K562 (cell line): Measurements from ENCODE around the gene ZER1.

Experiments used
- CTCF ChIP-seq, 3 experiments: IDR thresholded peaks in 2 of 3; conservative IDR thresholded peaks in 1 of 3; 2 replicates each; pipeline ENCODE4 v1.5.1; 2011 to 2012; ENCODE audit warnings: low read length in 3 of 3, mild to moderate bottlenecking in 3 of 3, control low read depth in 2 of 3, improper control_type of control experiment in 1 of 3, inconsistent platforms in 1 of 3, low read depth in 1 of 3, mixed read lengths in 1 of 3, moderate library complexity in 1 of 3; ENCODE audit not compliant: insufficient read depth in 2 of 3
- GATAD2A ChIP-seq: fragments of 450-650 bp; IDR thresholded peaks from 2 replicates; pipeline ENCODE4 v1.6.1; 2017
- PHB2 ChIP-seq: fragments of 450-650 bp; IDR thresholded peaks from 2 replicates; pipeline ENCODE4 v1.6.1; 2017; ENCODE audit warnings: low read depth
- POLR2A ChIP-seq: fragments of 450-650 bp; conservative IDR thresholded peaks from 2 replicates; pipeline ENCODE4 v1.6.1; 2016
- SMC3 ChIP-seq: conservative IDR thresholded peaks from 2 replicates; pipeline ENCODE4 v1.6.1; 2011; ENCODE audit warnings: low read depth, low read length, improper control_type of control experiment; ENCODE audit not compliant: insufficient read depth
- TFAP4 ChIP-seq: sonication (generic); formaldehyde crosslinking; IDR thresholded peaks from 2 replicates; pipeline ENCODE4 v1.8.0; 2022; ENCODE audit warnings: missing genetic modification reagents, mild to moderate bottlenecking, moderate library complexity, borderline replicate concordance
- TF ChIP-seq, protein P1 (sequence below): sonication (generic); formaldehyde crosslinking; IDR thresholded peaks from 2 replicates; pipeline ENCODE4 v1.5.0; 2020; ENCODE audit warnings: missing genetic modification reagents
- TF ChIP-seq, protein P2 (sequence below): fragments of 450-650 bp; formaldehyde crosslinking; IDR thresholded peaks from 2 replicates; pipeline ENCODE4 v1.4.0; 2022; ENCODE audit warnings: mild to moderate bottlenecking, moderate library complexity

DNA sequence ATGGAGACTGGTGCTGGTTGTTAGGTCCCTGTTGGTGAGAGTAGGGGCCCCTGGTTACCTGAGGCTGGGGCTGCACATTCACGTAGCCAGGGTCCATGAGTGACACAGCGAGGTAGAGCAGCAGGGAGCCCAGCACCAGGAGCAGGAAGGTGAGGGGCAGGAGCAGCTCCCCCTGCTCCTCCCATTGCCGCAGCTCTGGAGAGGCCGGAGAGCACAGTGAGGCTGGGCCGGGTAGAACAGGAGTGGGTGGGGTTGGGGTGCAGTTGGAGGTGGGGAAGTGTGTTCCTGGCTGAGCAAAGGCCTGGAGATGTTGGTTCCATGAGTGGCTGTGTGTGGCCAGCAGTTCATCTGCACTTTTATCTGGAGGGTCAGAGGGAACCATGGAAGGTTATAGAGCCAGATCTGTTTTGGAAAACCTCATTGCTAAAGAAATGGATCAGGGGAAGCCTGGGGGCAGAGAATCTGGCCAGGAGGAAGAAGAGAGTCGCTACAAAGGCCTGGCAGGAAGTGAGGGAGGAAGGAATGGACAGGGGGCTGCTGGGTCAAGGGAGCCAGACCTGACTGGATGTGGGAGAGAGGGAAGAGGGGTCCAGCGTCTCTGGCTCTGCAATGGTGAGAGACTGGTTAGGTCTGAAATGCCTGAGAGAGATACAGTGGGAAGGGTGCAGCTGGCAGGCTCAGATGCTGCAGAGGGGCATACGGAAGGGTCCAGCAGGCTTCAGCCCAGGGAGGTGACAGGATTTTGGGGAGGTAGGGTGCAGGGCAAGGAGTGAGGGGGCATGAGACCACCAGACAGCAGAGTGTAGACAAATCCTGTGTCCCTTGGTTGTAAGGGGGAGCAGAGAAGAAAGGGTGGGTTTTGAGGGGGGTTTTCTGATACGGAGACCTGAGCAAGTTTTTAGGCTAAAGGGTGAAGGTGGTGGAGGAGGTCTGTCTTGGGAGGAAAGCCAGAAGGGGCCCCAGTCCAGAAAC lies 49.1 kb downstream of the ZER1 start:
- TF ChIP-seq, protein P1, sequence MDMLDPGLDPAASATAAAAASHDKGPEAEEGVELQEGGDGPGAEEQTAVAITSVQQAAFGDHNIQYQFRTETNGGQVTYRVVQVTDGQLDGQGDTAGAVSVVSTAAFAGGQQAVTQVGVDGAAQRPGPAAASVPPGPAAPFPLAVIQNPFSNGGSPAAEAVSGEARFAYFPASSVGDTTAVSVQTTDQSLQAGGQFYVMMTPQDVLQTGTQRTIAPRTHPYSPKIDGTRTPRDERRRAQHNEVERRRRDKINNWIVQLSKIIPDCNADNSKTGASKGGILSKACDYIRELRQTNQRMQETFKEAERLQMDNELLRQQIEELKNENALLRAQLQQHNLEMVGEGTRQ (CRISPR knock-in tag), result no peak
- TF ChIP-seq PHB2, result no peak
- TF ChIP-seq SMC3, result no peak
- no peak for TF ChIP-seq GATAD2A
- TF ChIP-seq POLR2A, result no peak
- no peak for TF ChIP-seq TFAP4 (CRISPR knock-in tag)
- no peak for TF ChIP-seq CTCF (IDR thresholded peaks at IDR 0.05 in 2 of 3, conservative IDR thresholded peaks at IDR 0.05 in 1 of 3; ENCODE audit: insufficient read depth in 2 of 3, low read depth in 1 of 3, low read length in 3 of 3)
- TF ChIP-seq, protein P2, sequence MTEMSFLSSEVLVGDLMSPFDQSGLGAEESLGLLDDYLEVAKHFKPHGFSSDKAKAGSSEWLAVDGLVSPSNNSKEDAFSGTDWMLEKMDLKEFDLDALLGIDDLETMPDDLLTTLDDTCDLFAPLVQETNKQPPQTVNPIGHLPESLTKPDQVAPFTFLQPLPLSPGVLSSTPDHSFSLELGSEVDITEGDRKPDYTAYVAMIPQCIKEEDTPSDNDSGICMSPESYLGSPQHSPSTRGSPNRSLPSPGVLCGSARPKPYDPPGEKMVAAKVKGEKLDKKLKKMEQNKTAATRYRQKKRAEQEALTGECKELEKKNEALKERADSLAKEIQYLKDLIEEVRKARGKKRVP (CRISPR knock-in tag), result no peak
